ENCODE results near the gene KCNT1. TPM values are rescaled to one million over a fixed set of nuclear protein-coding genes. Genes with fewer than 3 reads are reported as not detected.

Gene KCNT1
- total and polyA plus RNA-seq, 2 donors (not counting 3 experiments of a cell fraction or from before 2014, with no cell fraction given): not detected

DNA sequence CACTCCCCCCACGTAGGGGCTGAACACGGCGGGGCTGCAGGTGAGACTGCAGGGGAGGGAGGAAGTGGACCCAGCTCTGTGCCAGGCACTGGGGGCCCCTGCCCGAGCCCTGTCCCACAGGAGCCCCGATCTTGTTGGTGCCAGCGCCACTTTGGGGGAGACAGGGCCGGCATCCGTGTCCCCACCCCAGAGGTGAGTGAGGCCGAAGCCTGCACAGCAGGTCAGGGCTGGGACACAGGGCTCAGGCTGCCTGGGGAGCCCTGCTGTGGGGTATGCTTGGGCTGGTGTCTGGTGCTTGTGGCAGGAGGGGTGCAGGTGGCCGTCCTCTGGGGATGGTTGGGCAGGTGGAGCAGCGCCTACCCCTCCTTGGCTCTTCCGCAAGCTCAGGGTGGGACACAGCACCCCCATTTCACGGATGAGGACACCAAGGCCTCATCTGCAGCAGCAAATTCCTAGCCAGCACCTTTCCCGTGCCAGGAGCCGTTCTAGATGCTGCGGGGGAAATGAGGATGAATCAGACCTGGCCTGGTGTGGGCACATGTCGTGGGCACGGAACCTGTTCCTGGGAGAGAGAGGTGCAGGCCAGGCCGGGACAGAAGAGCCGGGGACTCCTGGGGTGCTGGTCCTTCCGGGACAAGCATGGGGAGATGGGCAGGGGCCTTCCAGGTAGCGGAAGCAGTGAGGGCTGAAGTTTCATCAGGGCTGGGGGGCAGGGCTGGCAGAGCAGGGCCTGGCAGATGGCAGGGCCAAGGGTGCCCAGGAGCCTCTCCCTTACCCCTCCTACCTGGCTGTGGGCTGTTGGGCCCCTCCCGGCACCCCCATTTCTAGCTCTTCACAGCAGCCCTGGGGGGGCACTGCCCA is 35.2 kb downstream of the KCNT1 start:
- ChIA-PET POLR2A (no interaction called here), CTCF (no interaction called here)
- Histone ChIP-seq H3K9me1 (replicated peaks; ENCODE audit: control insufficient read depth, extremely low read depth, insufficient read depth, low read length) (no peaks in the 10 kb centered on the region), H3K27ac (ENCODE audit: insufficient read depth, low read depth, low read length) (no peak overlapping the region), H3K4me2 (ENCODE audit: insufficient read depth, low read length) (no peak overlapping the region), H3K36me3 (ENCODE audit: control insufficient read depth in 2 of 2, extremely low read depth in 1 of 2, insufficient read depth in 2 of 2, low read length in 2 of 2) (no peaks in the 10 kb centered on the region), H3K27me3 (ENCODE audit: control insufficient read depth in 2 of 2, insufficient read depth in 2 of 2, low read length in 2 of 2) (peaks cover 2 to 7% of the 10 kb centered on the region in 2 experiments), H3K79me2 (ENCODE audit: control insufficient read depth, insufficient read depth, low read length) (no peaks in the 10 kb centered on the region), H3K4me3 (replicated peaks in 1 of 3; ENCODE audit: insufficient read depth in 1 of 3, low read depth in 1 of 3, low read length in 3 of 3) (no peak overlapping the region), H3K4me1 (ENCODE audit: control insufficient read depth, extremely low read depth, insufficient read depth, low read length) (no peaks in the 10 kb centered on the region), H4K20me1 (replicated peaks; ENCODE audit: control insufficient read depth, extremely low read depth, insufficient read depth, low read length) (no peaks in the 10 kb centered on the region), H2AFZ (ENCODE audit: low read depth, low read length) (no peak overlapping the region), H3K9me3 (replicated peaks; ENCODE audit: control insufficient read depth, insufficient read depth, low read length) (no peaks in the 10 kb centered on the region), H3K9ac (replicated peaks; ENCODE audit: extremely low read depth, insufficient read depth, low read length) (no peak overlapping the region)
- TF ChIP-seq, protein P1, sequence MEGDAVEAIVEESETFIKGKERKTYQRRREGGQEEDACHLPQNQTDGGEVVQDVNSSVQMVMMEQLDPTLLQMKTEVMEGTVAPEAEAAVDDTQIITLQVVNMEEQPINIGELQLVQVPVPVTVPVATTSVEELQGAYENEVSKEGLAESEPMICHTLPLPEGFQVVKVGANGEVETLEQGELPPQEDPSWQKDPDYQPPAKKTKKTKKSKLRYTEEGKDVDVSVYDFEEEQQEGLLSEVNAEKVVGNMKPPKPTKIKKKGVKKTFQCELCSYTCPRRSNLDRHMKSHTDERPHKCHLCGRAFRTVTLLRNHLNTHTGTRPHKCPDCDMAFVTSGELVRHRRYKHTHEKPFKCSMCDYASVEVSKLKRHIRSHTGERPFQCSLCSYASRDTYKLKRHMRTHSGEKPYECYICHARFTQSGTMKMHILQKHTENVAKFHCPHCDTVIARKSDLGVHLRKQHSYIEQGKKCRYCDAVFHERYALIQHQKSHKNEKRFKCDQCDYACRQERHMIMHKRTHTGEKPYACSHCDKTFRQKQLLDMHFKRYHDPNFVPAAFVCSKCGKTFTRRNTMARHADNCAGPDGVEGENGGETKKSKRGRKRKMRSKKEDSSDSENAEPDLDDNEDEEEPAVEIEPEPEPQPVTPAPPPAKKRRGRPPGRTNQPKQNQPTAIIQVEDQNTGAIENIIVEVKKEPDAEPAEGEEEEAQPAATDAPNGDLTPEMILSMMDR (IDR thresholded peaks at IDR 0.05; ENCODE audit: extremely low read depth in 1 of 2, insufficient read depth in 1 of 2, low read depth in 1 of 2, low read length in 2 of 2): no peak
- no peak for TF ChIP-seq GATA2 (IDR thresholded peaks at IDR 0.05; ENCODE audit: insufficient read depth, insufficient read length, low read depth, low read length)
- no peak for TF ChIP-seq POLR2AphosphoS5 (IDR thresholded peaks at IDR 0.05; ENCODE audit: insufficient read depth, low read depth, low read length)
- no peak for TF ChIP-seq EZH2 (IDR thresholded peaks at IDR 0.05; ENCODE audit: borderline replicate concordance, low read depth, low read length, severe bottlenecking)
- TF ChIP-seq, protein P2, sequence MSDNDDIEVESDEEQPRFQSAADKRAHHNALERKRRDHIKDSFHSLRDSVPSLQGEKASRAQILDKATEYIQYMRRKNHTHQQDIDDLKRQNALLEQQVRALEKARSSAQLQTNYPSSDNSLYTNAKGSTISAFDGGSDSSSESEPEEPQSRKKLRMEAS (IDR thresholded peaks at IDR 0.05; ENCODE audit: insufficient read depth, insufficient read length): no peak
- TF ChIP-seq MYC (IDR thresholded peaks at IDR 0.05; ENCODE audit: low read depth, low read length): no peak
- no peak for TF ChIP-seq POLR2A (IDR thresholded peaks at IDR 0.05; ENCODE audit: low read depth, low read length)
- TF ChIP-seq JUN (IDR thresholded peaks at IDR 0.05; ENCODE audit: borderline replicate concordance, insufficient read depth, insufficient read length, low read depth): no peak
- TF ChIP-seq FOS (IDR thresholded peaks at IDR 0.05; ENCODE audit: borderline replicate concordance, insufficient read depth, low read length): no peak
- intact Hi-C loops (cut with micrococcal nuclease) (loop anchor here (5.0 kb wide), 1 partner anchor 35 kb away; the partner anchor contains the start of gene KCNT1), dilution Hi-C loops (cut with MboI; ENCODE audit: extremely low pct_ligation_motif_present, low sequenced_read_pairs) (no loop called here)
- FAIRE-seq (no peak), DNase-seq (ENCODE audit: low read depth, low spot score) (no peak)
- BruUV-seq (replicated peaks): no TSS peak
